GM19240 (cell line): Measurements from ENCODE around the gene PRXL2C.

Experiments used
- DNase-seq: peaks from one replicate; pipeline ENCODE4 v3.0.0; 2011; ENCODE audit warnings: low spot score; ENCODE audit not compliant: insufficient read length

The PRXL2C gene

GRCh38 chr9:96612105-96612965 lies 42.8 kb downstream of the PRXL2C start:
- no peak for DNase-seq

- DNase-seq = no peak
Observed at GRCh38 chr9:96611302-96611701, 43.8 kb downstream of the PRXL2C start.

DNA sequence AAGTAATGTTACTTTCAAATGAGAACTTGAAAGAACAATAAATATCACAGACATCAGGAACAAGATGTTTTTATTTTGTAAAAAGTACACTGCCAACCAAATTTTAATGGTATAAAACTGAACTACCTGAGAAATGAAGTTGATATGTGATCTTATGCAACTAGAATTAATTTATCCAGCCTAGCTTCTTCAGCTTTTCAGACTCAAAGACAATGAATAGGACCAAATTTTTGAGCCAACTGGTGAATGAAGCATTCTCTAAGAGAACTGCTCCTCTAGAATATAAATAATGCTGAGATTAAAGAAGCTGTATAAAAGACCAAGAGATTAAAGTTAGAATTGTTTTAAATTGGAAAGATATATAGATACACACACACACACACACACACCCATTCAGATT lies 45.4 kb downstream of the PRXL2C start:
- no peak for DNase-seq

DNA sequence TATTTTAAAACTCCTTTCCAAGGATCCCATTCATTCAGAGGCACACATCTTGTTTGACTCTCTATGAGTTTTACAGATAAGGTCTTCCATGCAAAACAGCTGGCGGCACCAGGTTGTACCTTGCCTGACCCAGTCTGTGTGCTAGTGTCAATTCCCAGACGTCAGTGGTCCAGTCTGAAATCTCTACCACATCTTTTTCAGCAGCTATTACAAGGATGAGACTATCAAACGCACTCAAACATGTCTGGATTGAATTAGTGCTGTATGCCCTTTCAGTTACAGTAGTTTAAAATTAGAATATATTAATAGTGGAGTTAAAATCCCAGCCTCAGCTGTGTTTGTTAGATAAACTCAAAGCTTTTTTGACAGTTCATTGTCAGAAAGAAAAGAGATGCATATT lies 47.1 kb downstream of the PRXL2C start:
- DNase-seq = no peak

GRCh38 chr9:96605328-96605727 lies 49.8 kb downstream of the PRXL2C start:
- no peak for DNase-seq

DNA sequence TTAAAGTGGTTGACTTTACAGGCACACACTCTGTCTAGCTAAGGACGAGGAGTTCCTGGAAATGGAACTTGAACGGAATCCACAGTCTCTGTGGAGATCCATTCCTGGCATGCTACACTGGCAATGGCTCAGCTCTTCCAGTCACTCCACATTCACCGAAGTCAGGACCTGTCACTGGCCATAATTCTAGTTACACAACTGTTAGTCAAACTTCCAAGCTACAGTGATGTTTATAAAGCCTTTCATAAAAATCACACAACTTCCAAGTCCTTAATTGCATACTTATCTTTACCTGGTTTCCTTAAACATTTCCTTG lies 51.2 kb downstream of the PRXL2C start:
- no peak for DNase-seq

GRCh38 chr9:96603305-96604003 lies 51.7 kb downstream of the PRXL2C start:
- no peak for DNase-seq

DNA sequence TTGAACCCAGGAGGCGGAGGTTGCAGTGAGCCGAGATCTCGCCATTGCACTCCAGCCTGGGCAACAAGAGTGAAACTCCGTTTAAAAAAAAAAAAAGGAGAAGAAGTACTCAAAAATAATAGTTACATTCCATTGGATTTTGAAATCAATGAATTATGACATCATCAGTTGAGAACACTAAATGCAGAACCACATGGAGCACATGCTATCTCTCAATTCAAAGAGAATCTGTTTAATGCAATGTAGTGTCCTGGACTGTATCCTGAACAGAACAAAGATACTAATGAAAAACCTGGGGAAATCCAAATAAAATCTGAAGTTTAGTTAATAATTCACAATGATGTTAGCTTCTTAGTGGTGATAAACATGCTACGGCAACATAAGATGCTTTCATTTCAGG lies 55.8 kb downstream of the PRXL2C start:
- DNase-seq = no peak

DNA sequence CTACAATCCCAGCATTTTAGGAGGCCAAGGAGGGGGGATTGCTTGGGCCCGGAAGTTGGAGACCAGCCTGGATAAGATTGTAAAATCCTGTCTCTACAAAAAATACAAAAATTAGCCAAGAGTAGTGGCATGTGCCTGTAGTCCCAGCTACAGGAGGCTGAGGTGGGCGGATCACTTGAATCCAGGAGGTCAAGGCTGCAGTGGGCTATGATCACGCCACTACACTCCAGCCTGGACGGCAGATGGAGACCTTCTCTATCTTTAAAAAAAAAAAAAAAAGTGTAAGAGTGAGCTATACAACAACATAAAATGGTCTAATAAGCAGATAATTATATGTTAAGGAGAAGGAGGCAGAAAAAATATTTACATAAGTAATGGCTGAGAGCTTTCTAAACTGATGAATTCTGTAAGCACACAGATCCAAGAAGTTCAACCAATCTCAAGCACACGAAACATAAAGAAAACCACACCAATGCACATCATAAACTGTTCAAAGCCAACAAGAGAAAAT lies 58.5 kb downstream of the PRXL2C start:
- DNase-seq = no peak
